ENCODE data around the gene GJD3. TPM values are rescaled to one million over a fixed set of nuclear protein-coding genes. Genes with fewer than 3 reads are reported as not detected.

Gene GJD3
- total RNA-seq, 2 donors from 2014 or later, result 0.40 to 0.85 TPM

DNA sequence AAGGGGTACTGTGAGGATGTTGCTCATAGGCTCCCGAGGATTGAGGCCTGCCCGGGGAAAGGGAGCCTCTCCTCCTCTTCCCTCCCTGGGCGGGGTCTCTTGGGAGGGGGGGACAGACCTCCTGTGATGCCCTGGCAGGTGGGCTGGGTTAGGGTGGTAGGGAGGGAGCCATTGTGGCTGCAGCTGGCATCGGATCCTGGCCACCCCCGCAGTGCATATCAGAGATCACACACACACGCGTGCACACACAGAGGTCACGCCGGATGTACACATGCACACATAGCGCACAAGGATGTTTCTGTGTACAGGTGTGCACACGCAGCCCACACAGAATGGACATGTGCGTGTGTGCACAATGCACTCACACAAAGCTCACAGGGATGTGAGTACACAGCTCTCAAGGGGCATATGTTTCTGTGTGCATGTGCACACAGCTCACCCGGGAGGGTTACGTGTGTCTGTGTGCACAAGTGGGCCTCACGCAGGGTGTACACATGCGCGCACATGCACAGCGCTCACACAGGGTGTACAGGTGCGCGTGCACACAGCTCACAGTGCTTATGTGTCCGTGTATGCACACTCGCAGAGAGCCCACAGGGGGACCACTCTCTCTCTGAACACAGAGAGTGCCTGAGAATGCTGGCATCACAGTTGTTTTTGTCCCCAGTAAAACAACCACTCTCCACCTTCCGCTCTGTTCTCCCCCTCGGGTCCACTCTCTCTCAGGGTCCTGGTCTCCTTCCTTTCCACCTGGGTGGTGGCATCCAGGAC is 2.4 kb downstream of the GJD3 start:
- Histone ChIP-seq H3K27me3 (no peaks in the 10 kb centered on the region), H3K27ac (no peak overlapping the region), H3K9me3 (no peaks in the 10 kb centered on the region), H3K9ac (ENCODE audit: low read depth in 2 of 2, low read length in 2 of 2) (peak overlapping the region in 1 of 2 donors; percentile 12), H3K4me1 (no peaks in the 10 kb centered on the region), H3K36me3 (no peaks in the 10 kb centered on the region), H3K4me3 (no peak overlapping the region)
- TF ChIP-seq, protein P1, sequence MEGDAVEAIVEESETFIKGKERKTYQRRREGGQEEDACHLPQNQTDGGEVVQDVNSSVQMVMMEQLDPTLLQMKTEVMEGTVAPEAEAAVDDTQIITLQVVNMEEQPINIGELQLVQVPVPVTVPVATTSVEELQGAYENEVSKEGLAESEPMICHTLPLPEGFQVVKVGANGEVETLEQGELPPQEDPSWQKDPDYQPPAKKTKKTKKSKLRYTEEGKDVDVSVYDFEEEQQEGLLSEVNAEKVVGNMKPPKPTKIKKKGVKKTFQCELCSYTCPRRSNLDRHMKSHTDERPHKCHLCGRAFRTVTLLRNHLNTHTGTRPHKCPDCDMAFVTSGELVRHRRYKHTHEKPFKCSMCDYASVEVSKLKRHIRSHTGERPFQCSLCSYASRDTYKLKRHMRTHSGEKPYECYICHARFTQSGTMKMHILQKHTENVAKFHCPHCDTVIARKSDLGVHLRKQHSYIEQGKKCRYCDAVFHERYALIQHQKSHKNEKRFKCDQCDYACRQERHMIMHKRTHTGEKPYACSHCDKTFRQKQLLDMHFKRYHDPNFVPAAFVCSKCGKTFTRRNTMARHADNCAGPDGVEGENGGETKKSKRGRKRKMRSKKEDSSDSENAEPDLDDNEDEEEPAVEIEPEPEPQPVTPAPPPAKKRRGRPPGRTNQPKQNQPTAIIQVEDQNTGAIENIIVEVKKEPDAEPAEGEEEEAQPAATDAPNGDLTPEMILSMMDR (IDR thresholded peaks at IDR 0.05), result no peak
- DNase-seq, result peak; percentile 17
- intact Hi-C loops (cut with DNase I), result loop anchor here (2.0 to 5.0 kb wide), 2 partner anchors 55 to 171 kb away; partner anchors contain the start of gene TOP2A

DNA sequence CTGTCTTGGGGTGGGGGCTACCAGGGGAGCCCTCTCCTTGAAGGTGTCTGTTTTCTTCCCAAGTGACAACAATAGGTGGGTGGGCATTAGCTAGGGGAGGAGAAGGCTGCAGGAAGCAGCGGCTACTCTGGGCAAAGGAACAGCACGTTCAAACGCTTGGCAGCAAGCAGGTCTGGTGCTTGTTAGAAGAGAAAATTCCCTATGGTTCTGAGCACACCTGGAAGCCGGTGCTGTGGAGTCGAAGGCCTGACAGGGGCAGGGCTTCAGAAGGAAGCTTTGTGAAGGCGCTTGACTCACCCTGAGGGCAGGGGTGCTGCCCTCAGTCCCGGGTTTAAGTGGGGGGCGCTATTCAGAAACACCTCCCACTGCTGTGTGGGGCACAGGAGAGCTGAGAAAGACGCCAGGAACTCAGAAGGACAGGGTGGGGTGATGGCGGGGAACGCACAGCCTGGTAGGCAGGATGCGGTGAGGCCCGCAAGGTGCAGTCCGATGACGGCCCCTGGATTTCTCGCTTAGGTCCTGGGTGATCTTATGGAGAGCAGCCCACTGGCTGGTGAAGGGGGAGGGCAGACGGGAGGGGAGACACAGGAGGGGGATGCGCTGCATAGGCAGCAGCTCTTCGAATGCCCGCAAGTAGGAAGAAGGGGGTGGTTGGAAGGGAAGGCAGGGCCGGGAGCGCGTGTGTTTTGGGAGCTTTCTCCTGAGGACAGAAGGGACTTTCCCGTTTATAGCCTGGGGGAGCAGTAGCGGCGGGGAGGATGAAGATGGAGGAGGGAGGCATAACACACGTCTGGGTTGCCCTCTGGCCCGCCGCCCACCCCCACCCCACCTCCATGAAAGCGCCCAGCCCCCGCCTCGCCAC is 3.2 kb downstream of the GJD3 start:
- H3K4me3 ChIP-seq, result no peak overlapping the region

DNA sequence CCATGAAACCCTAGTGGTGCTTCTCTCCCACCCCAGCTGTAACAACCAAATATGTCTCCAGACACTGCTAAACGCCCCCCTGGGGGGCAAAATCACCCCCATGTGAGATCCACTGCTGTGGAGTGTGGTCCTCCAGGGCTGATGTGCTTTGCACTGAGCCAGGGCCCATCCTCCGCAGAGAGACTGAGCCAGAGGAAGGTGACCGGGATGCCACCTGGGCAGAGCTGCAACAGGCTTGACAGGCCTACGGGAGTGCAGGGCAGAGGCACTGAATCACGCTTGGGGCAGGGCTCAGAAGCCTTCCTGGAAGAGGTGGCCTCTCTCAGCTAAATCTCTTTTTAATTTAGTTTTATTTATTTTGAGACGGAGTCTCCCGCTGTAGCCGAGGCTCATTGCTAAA is 4.4 kb downstream of the GJD3 start:
- Histone ChIP-seq H3K36me3 (no peaks in the 10 kb centered on the region), H3K27me3 (no peaks in the 10 kb centered on the region), H3K4me1 (no peaks in the 10 kb centered on the region), H3K9me3 (no peaks in the 10 kb centered on the region), H3K4me3 (no peak overlapping the region), H3K9ac (ENCODE audit: low read depth in 2 of 2, low read length in 2 of 2) (no peak overlapping the region), H3K27ac (no peak overlapping the region)
- intact Hi-C loops (cut with DNase I), result loop anchor here (2.0 to 5.0 kb wide), 2 partner anchors 57 to 173 kb away; partner anchors contain the start of gene TOP2A
- DNase-seq, result no peak
- TF ChIP-seq, protein P1 (IDR thresholded peaks at IDR 0.05), result no peak

More for the DNA sequence above, 3.2 kb downstream of the GJD3 start:
- Histone ChIP-seq H3K36me3 (no peaks in the 10 kb centered on the region), H3K27ac (no peak overlapping the region), H3K9me3 (no peaks in the 10 kb centered on the region), H3K9ac (ENCODE audit: low read depth in 2 of 2, low read length in 2 of 2) (no peak overlapping the region), H3K27me3 (no peaks in the 10 kb centered on the region), H3K4me1 (no peaks in the 10 kb centered on the region)
- DNase-seq, result no peak
- TF ChIP-seq, protein P1 (IDR thresholded peaks at IDR 0.05), result no peak
- intact Hi-C loops (cut with DNase I), result loop anchor here (2.0 to 5.0 kb wide), 2 partner anchors 56 to 172 kb away; partner anchors contain the start of gene TOP2A

DNA sequence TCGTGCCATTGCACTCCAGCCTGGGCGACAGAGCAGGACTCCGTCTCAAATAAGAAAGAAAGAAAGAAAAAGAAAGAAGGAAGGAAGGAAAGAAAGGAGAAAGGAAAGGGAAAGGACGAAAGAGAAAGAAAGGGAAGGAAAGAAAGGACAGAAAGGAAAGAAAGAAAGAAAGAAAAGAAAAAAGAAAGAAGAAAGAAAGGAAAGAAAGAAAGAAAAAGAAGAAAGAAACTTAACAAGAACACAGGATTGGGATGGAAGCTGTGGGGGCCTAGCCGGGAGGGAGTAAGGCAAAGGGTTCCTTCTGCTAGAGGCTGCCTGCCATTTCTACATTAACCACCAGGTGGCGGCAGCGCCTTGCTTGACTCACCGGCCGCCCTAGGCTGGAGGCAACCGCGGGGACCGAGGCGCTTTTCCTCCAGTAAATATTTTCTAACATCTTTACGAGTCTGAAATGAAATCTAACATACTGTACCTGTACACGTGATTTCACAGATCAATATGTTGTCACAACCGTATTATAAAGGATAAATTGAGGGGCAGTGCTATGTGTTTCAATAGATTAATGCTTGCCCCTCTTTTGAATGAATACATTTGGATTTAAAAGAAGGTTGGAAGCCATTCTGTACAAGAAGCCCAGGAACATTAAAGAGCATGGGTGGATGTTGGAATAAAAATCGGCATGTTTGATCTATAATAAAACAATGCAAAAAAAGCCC is 6.1 kb downstream of the GJD3 start:
- H3K9me3 ChIP-seq, result no peaks in the 10 kb centered on the region
- H3K9ac ChIP-seq (ENCODE audit: low read depth in 2 of 2, low read length in 2 of 2), result peak overlapping the region in 1 of 2 donors; percentile 66
- H3K27me3 ChIP-seq, result no peaks in the 10 kb centered on the region
- intact Hi-C loops (cut with DNase I), result loop anchor here (2.0 kb wide), 1 partner anchor 202 kb away; no protein-coding TSS in a partner anchor
- TF ChIP-seq, protein P1 (IDR thresholded peaks at IDR 0.05), result peak; percentile 99
- DNase-seq, result peak; percentile 94
- no peaks in the 10 kb centered on the region for H3K36me3 ChIP-seq
- H3K4me3 ChIP-seq, result no peak overlapping the region
- no peak overlapping the region for H3K27ac ChIP-seq
- H3K4me1 ChIP-seq, result no peaks in the 10 kb centered on the region
